GM18505 (cell line): ENCODE data around the gene RNF5.

Experiments
- ATAC-seq: cut with Tn5 transposase; IDR thresholded peaks from one replicate; pipeline ENCODE4 v1.9.1; 2021; ENCODE audit not compliant: unreplicated experiment
- POLR2A ChIP-seq: IDR thresholded peaks from 4 replicates; pipeline ENCODE4 v1.6.1; 2011; ENCODE audit warnings: borderline replicate concordance; ENCODE audit not compliant: insufficient read depth, insufficient read length; ENCODE audit errors: extremely low read depth

RNF5 gene

DNA sequence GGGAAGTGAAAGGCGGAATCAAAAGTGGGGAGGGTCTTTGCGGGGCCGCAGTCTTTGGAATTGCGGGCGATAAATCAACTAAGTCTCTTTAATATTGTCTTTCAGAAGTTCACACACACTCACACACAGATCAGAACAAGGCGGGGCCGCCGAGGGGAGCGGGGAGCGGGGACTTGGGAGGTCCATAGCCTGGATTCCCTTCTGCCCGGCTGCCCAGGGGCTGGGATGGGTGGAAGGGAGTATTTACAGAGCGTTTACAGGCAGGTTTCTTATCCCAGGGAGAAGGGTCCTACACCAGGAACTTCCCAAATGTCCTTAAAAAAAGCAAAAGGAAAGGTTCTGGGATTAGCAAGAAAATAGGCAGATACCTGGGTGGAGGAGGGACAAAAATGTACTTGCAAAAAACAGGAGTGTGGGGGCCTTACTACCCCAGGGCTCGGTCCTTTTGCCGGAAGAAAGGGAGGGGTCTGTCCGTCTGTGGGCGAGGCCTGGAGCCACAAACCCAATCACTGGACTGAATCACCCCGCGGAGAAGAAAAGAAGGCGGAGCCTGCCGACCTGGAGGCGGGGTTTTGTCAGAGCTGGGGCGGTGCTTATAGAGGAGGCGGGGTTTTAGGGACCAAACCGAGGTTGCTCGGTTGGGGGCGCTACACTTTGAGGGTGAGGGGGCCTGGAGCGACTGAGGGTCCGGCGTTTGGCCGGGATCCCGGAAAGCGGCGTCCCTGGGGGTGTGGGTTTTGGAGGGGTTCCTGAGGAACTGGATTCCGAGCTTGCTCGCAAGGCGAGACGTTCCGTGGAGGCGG is 29.7 kb upstream of the RNF5 start:
- no peak for TF ChIP-seq POLR2A
- ATAC-seq, result no peak

DNA sequence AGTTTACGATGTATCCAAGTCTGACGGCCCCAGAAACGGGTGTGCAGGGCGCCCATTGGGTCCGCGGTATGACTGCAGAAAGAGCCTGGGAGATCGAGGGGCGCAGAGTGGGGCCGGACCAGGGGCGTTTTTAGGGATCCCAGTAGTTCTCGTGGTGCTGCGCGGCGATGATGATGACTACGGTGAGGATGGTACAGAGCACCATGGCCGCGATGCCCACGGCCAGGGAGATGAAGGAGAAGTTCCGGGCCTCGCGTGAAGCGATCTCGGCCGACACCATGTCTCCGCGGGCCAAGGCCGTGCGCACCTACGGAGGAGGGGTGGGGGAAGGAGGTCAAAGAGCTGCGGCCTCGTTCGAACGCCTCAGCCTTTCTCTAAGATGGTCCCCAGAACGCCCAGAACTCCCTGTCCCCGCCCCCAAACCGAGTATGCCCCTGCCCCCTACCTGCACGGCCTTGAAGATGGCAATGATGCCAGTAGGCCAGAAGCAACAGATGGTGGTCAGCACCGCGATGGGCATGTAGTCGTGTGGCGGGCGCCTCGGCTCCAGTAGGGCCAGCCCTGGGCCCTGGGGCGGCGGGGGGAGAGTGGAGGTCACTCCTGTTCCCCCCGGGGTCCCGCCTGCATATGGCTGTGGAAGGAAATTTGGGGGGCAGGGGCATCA is 29.0 kb upstream of the RNF5 start:
- no peak for TF ChIP-seq POLR2A
- ATAC-seq, result no peak

DNA sequence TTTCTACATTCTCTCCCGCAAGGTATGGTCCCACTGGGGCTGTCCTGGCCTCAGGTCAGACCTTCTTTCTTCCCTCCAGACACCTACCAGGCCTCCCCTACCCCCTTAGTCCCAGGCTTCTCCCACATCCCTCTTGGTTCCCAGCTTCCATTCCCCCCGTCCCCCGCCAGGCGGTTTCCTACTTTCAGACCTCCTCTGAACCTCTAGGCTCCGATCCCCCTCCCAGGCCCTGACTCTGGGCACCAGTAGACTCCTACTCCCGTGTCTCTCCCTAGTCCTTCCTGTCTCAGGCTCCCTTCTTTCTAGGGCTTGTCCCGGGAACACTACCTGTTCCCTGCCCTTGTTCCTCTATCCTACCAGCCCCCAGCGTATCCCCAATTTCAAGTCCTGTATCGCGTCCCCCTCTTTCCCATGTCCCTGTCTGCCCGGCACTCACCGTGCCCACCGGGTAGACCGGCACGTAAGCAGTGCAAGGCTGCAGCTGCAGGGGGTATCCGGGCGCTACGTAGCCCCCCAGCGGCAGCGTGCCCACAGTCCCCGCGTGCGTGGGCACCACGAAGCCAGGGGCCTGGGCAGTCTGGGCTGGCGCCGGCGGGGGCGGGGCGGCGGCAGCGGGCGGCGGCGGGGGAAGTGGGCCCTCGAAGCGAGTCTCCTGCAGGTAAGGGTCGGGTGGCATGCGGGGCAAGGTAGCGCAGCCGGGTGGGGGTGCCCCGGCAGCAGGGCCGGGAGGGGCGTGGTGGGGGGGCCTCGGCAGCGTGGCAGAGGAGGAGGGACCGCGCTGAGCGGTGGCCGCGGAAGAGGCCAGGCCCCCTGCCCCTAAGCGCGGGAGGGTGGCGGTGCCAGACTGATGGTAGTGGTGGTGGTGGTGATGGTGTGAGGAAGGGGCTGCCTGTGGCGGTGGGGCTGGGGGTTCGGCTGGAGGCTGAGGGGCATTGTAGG is 28.0 kb upstream of the RNF5 start:
- no peak for TF ChIP-seq POLR2A

DNA sequence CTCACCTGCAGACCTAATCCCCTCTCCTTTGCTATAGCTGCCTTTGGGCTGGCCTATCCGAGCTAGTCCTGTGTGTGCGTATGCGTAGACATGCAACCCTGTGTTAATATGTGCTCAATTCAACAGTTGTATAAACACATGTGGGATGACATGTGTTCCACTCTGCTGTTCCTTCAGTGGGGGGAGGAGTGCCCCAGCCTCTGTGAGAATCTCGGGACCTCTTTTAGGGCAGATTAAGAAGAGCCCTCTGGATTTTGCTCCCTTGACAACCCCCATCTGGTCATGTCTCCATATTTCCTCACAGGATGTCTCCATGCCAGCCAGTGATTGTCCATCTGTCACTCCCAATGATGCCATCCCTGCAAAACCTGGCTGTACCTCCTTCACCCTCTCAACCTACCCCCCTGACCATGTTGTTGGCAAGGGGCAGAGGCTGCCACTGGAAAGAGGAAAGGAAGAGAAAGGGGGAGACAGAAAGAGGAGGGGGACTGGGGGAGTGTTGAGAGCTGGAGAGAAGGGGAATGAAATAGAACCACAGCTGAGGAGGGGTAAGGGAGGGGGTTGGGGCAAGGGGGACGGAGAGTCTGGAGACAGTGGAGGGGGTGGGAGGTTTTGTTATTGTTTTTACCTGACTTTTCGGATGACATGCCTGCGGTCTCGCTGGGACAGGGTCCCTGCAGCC is 26.9 kb upstream of the RNF5 start:
- ATAC-seq, result no peak
- no peak for TF ChIP-seq POLR2A

More for the DNA sequence above, 28.0 kb upstream of the RNF5 start:
- no peak for ATAC-seq

DNA sequence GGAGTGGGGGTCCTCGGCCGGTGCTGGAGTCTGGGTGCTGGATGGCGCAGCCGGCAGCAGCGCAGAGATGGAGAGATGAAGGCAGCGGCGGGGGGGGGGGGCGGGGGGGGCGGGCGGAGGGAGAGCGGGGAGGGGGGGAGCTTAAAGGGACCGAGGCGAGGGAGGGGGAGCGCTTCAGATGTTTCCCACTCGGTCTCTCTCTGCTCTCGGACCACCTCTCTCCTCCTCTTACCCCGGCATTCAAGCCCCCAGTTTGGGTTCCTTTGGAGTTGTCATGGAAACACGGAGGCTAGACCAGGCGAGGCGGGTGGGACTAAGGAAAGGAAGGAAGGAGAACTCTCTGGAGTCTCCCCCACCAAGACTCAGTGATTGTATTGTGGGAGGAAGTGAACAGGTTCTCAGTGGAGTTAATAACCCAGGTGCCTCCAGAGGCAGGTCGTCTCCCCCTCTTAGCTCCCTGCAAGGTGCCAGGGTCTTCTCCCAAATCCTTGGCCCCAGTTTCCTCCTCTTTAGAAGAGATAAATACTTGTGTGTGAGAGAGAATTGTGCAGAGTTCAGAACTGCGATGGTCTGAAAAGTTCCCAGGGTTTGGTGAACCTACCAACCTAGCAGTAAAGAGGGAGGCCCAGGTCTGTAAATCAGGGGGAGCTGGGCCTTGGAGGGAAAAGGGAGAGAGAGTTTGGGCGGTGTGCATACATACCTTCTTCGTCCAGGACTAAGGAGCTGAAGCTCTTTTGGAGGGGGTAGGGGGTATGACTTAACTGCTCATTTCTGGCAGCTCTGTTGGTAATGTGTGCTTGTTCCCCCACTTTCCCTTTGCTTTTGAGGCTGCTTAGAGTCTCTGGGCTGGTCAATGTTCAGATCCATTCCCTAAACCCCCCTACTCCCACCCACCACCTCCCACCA is 26.1 kb upstream of the RNF5 start, which contains the start of gene PRRT1:
TSS of gene PRRT1 (minus strand) at position 77 of the 906 bp plus-strand sequence. CDS start 112 bp downstream, outside the sequence.
- ATAC-seq, result no peak
- TF ChIP-seq POLR2A, result no peak

DNA sequence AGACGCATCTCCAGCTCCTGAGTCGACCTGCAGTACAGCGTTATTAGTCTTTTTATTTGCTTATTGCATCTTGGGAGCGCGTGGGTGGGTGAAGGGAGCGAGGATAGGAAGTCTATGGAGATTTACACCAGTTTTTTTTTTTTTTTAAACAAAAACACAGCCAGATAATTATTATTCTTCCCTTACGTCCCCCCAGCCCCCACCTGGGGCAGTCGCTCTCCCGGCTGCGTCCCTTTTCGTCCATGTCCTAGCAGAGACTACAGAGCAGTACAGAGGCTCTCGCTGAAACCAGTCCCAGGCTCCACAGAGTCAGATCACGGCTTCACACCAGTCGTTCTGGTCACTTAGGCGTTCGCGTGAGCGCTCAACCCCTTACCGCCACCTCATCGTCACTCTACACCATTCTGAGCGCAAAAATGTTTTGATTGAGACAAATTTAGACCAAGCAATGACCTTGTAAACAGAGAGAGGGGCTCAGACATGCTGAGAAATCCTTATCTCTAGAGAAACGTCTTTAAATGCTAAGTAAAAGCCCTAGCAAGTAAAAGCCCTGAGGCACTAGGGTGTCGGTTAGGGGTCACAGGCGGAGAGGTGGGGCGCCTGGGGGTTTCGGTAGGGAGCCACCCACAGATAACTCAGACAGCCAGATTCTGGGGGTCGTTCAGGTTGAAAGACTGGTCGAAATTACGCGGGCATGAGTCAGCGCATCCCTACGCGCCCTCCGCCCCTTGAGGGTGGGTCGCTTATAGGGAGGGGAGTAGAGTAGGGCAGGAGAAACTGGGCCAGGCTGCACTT is 25.2 kb upstream of the RNF5 start:
- no peak for TF ChIP-seq POLR2A
- no peak for ATAC-seq

DNA sequence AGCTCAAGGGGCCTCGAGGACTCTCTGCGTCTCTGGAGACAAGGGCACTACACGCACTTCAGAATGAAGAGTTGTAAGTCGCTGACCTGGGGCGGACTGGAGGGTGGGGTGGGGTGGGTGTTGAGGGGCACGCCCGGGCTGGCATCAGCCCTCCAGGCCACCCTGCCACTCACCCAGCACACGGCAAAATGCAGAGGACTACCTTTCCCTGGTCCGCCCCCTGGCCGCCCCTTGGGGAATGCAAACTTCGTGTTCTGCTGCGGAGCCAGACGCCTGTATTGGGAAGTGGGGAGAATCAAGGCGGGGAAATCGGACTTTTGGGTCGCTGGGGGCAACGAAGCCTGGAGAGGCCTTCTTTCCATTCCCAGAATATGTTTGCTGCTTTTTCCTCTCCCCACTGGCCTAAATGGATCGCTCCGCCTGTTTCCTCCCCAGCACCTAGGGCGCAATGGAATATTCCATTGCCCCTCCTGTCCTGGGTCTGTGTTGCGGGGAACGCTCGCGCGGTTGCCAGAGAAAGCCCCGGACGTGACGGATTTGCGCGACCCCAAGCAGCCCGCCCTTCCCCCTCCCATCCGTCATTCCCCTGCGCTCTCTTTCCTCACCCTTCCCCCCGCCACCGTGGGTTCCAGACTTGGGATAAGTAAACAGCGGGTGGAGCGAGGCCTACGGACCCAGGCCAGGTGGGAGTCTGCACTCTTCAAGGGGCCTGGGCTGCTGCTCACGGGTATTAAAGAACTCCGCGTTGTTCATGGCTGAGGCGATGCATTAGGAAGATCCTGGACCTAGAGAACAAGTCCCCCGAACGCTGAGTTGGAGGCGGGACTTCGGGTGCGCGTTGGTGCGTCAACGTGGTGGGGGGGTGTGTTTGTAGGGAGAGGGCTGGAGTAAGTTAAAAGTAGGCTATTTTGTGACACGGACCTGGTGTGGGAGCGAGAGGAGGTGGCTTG is 24.4 kb upstream of the RNF5 start, which contains the start of gene PPT2:
TSS of gene PPT2 (plus strand) at position 578 of the 950 bp plus-strand sequence. CDS start 454 bp downstream, outside the sequence.
- ATAC-seq, result no peak
- no peak for TF ChIP-seq POLR2A

DNA sequence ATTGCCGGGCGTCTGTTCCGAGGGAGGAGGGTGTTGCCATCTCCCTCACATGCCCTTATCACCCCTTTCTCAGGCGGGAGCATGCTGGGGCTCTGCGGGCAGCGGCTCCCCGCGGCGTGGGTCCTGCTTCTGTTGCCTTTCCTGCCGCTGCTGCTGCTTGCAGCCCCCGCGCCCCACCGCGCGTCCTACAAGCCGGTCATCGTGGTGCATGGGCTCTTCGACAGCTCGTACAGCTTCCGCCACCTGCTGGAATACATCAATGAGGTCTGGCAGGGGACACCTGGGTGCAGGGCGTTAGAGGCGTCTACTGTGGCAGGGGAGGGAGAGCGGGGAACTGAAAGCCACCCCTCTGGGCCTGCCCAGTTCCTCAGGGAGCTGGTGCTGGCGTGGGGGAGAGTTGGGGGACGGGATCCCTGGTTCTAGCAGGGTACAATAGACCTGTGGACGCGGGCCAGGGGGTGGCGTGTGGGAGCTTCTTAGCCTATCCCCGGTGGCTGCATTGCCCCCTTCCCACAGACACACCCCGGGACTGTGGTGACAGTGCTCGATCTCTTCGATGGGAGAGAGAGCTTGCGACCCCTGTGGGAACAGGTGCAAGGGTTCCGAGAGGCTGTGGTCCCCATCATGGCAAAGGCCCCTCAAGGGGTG is 23.6 kb upstream of the RNF5 start:
- no peak for ATAC-seq
- TF ChIP-seq POLR2A, result no peak

DNA sequence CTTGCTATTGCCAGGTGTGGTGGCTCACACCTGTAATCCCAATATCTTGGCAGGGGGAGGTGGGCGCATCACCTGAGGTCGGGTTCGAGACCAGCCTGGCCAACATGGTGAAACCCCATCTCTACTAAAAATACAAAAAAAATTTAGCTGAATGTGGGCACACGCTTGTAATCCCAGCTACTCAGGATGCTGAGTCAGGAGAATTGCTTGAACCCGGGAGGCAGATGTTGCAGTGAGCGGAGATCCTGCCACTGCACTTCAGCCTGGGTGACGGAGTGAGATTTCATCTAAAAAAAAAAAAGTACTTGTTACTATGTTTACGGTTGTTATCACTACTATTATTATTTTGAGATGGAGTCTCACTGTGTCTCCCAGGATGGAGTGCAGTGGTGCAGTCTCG is 21.3 kb upstream of the RNF5 start:
- no peak for TF ChIP-seq POLR2A
- no peak for ATAC-seq

DNA sequence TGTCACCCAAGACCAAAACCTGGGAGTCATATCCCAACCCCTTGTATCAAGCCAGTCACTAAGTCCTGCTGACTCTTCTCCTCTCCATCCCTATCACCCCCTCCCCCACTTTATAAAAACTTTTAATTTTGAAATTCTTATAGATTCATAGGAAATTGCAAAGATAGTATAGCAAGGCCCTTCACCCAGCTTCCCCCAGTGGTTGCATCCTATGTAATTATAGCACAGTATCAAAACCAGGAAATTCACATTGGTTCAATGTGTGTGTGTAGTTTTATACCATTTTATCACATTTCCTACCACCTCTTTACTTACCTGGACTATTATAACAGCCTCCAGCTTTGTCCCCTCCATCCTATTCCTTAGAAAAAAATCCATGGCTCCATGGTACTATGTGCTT is 20.2 kb upstream of the RNF5 start:
- ATAC-seq, result no peak

More for the DNA sequence above, 20.2 kb upstream of the RNF5 start:
- no peak for TF ChIP-seq POLR2A
